ENCODE data around the gene RPRM.
"Not testable (repeated sequence)": the region's sequence is repeated elsewhere in the genome, so short reads cannot be mapped to it uniquely, and the experiment has no call there.

RPRM gene

DNA sequence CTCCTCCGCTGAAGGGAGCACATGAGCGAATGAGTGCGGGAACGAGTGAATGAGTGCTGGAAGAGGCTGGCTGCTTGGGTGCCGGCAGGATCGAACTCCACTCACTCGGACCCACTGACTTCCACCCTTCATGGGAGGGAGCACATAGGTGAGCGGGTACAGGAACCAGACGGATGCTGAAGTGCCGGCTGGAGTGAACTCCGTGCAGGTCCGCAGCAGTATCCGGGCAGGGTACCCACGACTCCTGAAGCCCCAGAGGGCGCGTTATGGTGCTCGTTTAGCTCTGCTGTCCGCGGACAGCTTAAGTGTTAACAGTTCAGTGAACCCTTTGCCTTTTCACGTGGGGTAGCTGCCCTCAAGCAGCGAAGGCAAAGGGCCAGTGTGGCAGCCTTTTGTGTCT is 23.2 kb downstream of the RPRM start:
- DNase-seq, result no peak

DNA sequence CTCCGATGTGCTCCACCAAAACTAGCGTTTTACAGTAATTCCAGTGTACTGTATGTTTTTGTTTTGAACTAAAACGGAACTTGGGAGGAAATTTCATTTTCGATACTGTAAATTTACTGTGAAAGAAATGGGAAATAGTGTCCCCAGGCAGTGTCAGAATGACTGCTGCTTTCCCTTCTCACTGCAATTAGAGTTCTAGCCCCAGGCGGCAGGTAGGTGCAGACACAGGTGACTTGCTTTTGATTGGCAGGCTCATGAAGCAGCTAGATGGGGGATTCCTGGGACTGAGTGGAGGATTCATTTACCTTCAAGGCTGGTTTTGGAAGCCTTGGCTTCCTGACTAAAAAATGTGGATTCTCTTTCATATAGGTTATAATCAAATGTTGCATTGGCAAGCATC is 27.0 kb downstream of the RPRM start:
- no peak for DNase-seq

DNA sequence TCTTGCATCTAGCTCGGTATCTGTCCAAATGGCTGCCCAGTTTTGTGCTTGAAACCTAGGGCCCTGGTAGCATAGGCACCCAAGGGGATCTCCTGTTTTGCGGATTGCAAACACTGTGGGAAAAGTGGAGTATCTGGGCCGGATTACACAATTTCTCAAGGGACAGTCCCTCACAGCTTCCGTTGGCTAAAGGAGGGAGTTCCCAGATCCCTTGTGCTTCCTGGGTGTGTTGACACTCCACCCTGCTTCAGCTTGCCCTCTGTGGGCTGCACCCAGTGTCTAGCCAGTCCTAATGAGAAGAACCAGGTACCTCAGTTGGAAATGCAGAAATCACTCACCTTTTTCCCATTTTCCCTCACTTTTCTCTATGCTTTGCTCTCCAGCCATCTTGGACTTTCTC is 35.5 kb downstream of the RPRM start:
- no peak for DNase-seq

DNA sequence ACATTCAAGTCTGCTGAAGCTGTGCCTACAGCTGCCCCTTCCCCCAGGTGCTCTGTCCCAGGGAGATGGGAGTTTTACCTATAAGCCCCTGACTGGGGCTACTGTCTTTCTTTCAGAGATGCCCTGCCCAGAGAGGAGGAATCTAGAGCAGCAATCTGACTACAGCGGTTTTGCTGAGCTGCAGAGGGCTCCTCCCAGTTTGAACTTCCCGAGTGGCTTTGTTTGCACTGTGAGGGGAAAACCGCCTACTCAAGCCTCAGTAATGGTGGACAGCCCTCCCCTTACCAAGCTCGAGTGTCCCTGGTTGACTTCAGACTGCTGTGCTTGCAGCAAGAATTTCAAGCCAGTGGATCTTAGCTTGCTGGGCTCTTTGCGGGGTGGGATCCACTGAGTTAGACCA is 35.9 kb downstream of the RPRM start:
- not testable (repeated sequence) for DNase-seq

GRCh38 chr2:153440090-153440489 is 38.5 kb downstream of the RPRM start:
- not testable (repeated sequence) for DNase-seq

DNA sequence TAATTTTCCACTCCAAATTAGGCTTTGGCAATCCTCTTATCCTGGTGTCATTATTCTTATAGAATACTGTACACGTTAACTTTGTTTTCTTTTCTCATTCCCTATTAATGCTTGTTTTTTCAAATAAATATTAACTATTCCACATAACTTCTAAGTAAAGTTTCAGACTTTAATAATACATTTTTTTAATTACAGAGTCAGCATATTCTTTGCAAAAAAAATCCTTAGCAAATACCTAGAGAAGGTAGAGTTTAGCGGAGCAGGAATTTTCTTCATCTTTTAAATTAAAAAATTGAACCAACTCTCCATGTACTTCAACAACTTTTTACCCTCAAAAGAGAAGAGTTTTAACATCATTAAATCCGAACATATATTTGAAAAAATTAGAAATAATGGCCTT is 45.2 kb downstream of the RPRM start:
- DNase-seq, result no peak

- DNase-seq, result no peak
These were observed 46.2 kb downstream of the RPRM start for GRCh38 chr2:153432381-153432780.

- no peak for DNase-seq
These were observed 47.4 kb downstream of the RPRM start for GRCh38 chr2:153431114-153431513.
